ENCODE data around the gene CHRND. TPM values are rescaled to one million over a fixed set of nuclear protein-coding genes. Genes with fewer than 3 reads are reported as not detected.

The CHRND gene
- not detected for total RNA-seq

DNA sequence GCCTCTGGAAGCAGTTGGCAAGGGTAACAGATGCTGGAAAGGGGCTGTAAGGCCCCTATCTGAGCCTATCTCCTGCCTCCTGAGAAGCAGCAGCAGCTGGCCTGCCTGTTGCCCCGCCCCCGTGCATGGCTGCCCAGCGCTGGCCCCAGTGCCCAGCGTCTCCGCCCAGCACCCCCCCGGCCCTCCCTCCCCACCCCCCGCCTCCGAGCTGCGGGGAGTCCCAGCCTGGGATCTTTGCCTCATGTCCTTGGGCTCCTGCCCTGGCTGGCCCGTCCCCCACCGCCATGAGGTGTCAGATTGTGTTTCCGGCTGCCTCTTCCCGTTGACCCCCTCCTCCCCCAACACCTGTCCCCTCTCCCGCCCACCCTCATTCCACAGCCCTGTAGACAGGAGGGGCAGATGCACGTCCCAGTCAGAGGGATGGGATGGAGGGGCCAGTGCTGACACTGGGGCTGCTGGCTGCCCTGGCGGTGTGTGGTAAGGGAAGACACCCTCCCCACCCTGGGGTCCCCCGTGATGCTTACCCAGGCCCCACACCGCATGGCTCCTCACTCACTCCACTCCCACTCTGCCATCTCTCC, at the start of gene CHRND:
CHRND (plus strand) TSS at position 370 of the 581 bp plus-strand sequence; CDS start at position 426, 56 bp downstream.
- H3K4me1 ChIP-seq = peaks cover 3% of the 10 kb centered on the region
- intact Hi-C loops (cut with DNase I) = no loop called here
- no peak within 1 kb of the TSS for H3K4me3 ChIP-seq
- no peak for DNase-seq
- H3K9ac ChIP-seq (ENCODE audit: low read depth in 2 of 2, low read length in 2 of 2) = no peak within 1 kb of the TSS
- TF ChIP-seq, protein P1, sequence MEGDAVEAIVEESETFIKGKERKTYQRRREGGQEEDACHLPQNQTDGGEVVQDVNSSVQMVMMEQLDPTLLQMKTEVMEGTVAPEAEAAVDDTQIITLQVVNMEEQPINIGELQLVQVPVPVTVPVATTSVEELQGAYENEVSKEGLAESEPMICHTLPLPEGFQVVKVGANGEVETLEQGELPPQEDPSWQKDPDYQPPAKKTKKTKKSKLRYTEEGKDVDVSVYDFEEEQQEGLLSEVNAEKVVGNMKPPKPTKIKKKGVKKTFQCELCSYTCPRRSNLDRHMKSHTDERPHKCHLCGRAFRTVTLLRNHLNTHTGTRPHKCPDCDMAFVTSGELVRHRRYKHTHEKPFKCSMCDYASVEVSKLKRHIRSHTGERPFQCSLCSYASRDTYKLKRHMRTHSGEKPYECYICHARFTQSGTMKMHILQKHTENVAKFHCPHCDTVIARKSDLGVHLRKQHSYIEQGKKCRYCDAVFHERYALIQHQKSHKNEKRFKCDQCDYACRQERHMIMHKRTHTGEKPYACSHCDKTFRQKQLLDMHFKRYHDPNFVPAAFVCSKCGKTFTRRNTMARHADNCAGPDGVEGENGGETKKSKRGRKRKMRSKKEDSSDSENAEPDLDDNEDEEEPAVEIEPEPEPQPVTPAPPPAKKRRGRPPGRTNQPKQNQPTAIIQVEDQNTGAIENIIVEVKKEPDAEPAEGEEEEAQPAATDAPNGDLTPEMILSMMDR (IDR thresholded peaks at IDR 0.05) = no peak
- H3K27ac ChIP-seq = no peak within 1 kb of the TSS
- H3K36me3 ChIP-seq = no peaks in the 10 kb centered on the region
- H3K9me3 ChIP-seq = no peaks in the 10 kb centered on the region
- H3K27me3 ChIP-seq = peaks cover 40% of the 10 kb centered on the region

DNA sequence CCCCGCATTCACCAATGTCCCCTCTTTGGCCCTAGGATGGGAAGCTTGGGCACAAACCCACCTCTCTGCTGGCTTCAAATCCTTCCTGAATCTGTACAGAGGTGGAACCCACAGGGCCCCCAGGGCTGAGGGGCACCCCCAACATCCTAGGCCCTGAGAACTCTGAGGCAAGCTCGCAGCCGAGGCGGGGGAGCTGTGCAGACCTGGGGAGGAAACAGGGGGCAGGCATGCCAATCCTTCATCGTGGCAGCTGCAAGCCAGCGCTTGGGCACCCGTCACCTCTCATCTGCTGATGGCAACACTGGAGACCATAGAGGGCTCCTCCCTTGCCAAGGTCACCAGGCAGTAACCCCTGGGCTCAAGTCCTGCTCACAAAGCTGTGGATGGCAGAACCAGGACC, 49.2 kb upstream of the CHRND start:
- Histone ChIP-seq H3K4me3 (no peak overlapping the region), H3K9me3 (no peaks in the 10 kb centered on the region), H3K27me3 (no peaks in the 10 kb centered on the region), H3K36me3 (no peaks in the 10 kb centered on the region), H3K9ac (ENCODE audit: low read depth in 2 of 2, low read length in 2 of 2) (no peak overlapping the region), H3K27ac (no peak overlapping the region), H3K4me1 (no peaks in the 10 kb centered on the region)
- intact Hi-C loops (cut with DNase I) = no loop called here
- DNase-seq = no peak
- TF ChIP-seq, protein P1 (IDR thresholded peaks at IDR 0.05) = no peak

DNA sequence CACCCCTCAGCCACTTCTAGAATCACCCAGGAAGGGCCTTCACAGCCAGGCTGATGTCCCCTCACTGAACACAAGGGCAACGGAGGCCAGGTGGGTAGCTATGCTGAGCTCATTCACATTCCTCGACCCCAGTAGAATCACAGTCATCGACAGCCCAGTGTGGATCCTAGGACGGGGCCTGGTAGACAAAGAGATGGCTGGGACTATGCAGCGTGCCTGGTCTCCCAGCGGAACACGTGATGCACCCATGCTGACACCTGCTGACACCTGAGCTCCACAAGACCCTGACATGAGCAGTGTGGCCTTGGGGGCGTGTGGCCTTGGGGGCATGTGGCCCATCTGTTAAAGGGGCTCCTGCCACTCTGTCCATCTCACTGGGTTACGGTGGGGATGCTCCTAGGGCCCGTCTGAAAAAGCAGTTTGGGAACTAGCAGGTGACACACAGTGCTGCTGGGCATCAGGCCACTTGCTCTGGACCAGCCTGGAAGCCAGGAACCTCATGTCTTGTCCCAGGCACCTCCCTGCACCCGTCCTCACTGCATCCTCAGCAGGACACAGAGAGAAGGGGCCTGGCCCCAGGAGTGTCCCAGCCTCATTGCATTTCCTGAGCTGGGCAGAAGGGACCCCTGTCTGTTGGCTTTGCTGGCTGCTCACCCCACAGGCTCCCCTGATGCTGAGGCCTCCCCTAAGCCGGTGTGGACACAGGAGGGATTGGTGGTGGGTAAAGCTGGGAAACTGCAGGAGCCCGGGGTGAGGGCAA, 48.0 kb upstream of the CHRND start:
- Histone ChIP-seq H3K27ac (no peak overlapping the region), H3K9me3 (no peaks in the 10 kb centered on the region), H3K9ac (ENCODE audit: low read depth in 2 of 2, low read length in 2 of 2) (no peak overlapping the region), H3K4me3 (no peak overlapping the region), H3K36me3 (no peaks in the 10 kb centered on the region), H3K4me1 (no peaks in the 10 kb centered on the region), H3K27me3 (no peaks in the 10 kb centered on the region)
- intact Hi-C loops (cut with DNase I) = no loop called here
- TF ChIP-seq, protein P1 (IDR thresholded peaks at IDR 0.05) = no peak
- DNase-seq = no peak

DNA sequence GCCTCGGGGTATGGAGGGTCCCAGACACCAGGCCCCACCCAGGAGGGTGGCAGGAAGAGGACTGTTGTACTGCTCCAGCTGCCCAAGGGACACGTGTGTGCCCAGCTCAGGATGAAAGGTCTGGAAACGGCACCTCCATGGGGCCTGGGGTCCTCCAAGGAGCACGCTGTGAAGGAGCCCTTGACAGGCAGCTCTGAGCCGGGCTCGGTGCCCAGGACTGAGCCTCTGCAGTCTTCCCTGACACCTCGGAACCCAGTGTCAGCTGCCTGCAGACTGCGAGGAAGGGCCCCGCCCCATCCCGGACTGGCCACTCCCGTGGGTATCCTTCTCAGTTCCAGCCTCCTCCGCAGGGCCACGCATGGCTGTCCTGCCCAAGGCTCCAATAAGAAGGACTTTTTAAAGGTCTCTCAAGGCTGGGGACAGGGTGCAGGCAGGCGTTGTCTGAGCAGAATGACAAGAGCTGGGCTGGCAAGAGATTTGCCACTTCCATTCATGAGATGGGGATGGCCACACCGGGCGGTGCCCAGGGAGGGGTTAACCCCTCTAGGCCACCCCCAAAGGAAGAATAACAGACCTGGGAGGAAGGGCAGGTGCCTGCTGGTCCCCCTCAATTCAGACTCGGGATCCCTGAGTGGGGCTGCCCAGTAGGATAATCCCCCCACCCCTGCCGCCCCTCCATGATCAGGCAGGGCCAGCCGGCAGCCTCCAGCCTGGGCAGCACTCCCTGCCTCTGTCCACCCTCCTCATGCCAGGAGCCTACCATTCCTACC, 47.2 kb upstream of the CHRND start:
- no peaks in the 10 kb centered on the region for H3K27me3 ChIP-seq
- DNase-seq = no peak
- intact Hi-C loops (cut with DNase I) = no loop called here
- H3K9ac ChIP-seq (ENCODE audit: low read depth in 2 of 2, low read length in 2 of 2) = no peak overlapping the region
- TF ChIP-seq, protein P1 (IDR thresholded peaks at IDR 0.05) = no peak
- H3K36me3 ChIP-seq = no peaks in the 10 kb centered on the region
- H3K27ac ChIP-seq = no peak overlapping the region
- no peaks in the 10 kb centered on the region for H3K4me1 ChIP-seq
- no peak overlapping the region for H3K4me3 ChIP-seq
- H3K9me3 ChIP-seq = no peaks in the 10 kb centered on the region

DNA sequence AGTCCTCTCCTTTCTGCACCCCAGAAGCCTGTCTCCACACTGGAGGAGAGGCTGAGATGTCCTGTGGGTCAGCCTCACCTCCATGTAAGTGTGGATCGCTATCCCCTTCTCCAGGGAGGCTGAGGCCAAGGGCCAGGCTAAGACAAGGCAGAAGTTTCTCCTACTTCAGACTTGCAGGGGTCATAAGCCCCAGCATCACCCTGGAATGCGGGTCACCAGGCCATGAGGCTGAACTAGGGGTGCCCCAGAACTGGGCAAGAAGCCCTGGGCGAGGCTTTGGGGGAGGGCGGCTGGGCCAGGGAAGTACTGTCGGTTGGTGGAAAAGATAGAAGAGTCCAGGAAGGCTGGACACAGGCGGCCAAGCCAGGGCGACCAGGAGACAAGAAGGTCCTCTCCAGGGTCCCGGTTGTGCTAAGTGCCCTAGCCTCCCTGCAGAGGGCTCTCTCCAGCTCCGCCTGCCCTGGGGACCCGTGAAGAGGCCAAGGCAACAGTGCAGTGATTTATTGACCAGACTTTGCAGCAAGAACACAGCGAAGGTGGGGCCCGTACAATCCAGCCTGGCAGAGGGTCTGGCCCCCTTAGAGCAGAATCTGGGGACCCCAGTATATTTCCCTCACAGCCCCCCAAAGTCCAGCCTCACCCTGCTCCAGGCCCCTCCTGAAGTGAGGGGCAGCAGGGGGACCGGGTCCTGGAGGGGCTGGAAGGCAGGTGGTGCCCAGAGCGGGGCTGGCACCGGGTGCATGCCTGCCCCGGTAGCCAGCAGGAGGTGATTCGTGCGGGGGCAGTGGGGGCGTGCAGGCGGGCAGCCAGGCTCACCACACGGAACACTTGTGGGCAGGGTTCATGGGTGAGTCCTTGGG, 46.4 kb upstream of the CHRND start:
- H3K27me3 ChIP-seq = peaks cover 3% of the 10 kb centered on the region

More for the DNA sequence above, 46.4 kb upstream of the CHRND start:
- Histone ChIP-seq H3K4me1 (no peaks in the 10 kb centered on the region), H3K9me3 (no peaks in the 10 kb centered on the region), H3K4me3 (no peak overlapping the region), H3K27ac (no peak overlapping the region), H3K9ac (ENCODE audit: low read depth in 2 of 2, low read length in 2 of 2) (no peak overlapping the region), H3K36me3 (no peaks in the 10 kb centered on the region)
- TF ChIP-seq, protein P1 (IDR thresholded peaks at IDR 0.05) = no peak
- intact Hi-C loops (cut with DNase I) = no loop called here
- DNase-seq = no peak

Measured in colonic mucosa (tissue), 4 donors.